ENCODE results near the gene TENM3. TPM values are rescaled to one million over a fixed set of nuclear protein-coding genes. Genes with fewer than 3 reads are reported as not detected.

Gene TENM3
- total and polyA plus RNA-seq, 2 donors (not counting 3 experiments of a cell fraction or from before 2014, with no cell fraction given), result 3.2 to 6.2 TPM

GRCh38 chr4:182265881-182266280, 22.7 kb downstream of the TENM3 start:
- no peaks in the 10 kb centered on the region for H3K9me3 ChIP-seq (replicated peaks; ENCODE audit: control insufficient read depth, insufficient read depth, low read length)
- H3K4me1 ChIP-seq (ENCODE audit: control insufficient read depth, extremely low read depth, insufficient read depth, low read length), result no peaks in the 10 kb centered on the region
- DNase-seq (ENCODE audit: low read depth, low spot score) (no peak), FAIRE-seq (no peak)
- no peak overlapping the region for H3K27ac ChIP-seq (ENCODE audit: insufficient read depth, low read depth, low read length)
- H3K4me3 ChIP-seq (replicated peaks in 1 of 3; ENCODE audit: insufficient read depth in 1 of 3, low read depth in 1 of 3, low read length in 3 of 3), result no peak overlapping the region
- no TSS peak for BruUV-seq (replicated peaks)
- H3K4me2 ChIP-seq (ENCODE audit: insufficient read depth, low read length), result no peak overlapping the region
- H4K20me1 ChIP-seq (replicated peaks; ENCODE audit: control insufficient read depth, extremely low read depth, insufficient read depth, low read length), result no peaks in the 10 kb centered on the region
- H3K9ac ChIP-seq (replicated peaks; ENCODE audit: extremely low read depth, insufficient read depth, low read length), result no peak overlapping the region
- H3K9me1 ChIP-seq (replicated peaks; ENCODE audit: control insufficient read depth, extremely low read depth, insufficient read depth, low read length), result no peaks in the 10 kb centered on the region
- POLR2A ChIA-PET, result no interaction called here
- no peaks in the 10 kb centered on the region for H3K27me3 ChIP-seq (ENCODE audit: control insufficient read depth in 2 of 2, insufficient read depth in 2 of 2, low read length in 2 of 2)
- intact Hi-C loops (cut with micrococcal nuclease) (no loop called here), dilution Hi-C loops (cut with MboI; ENCODE audit: extremely low pct_ligation_motif_present, low sequenced_read_pairs) (no loop called here)
- H2AFZ ChIP-seq (ENCODE audit: low read depth, low read length), result no peak overlapping the region
- TF ChIP-seq MAX (IDR thresholded peaks at IDR 0.05; ENCODE audit: insufficient read depth, insufficient read length) (no peak), EZH2 (IDR thresholded peaks at IDR 0.05; ENCODE audit: borderline replicate concordance, low read depth, low read length, severe bottlenecking) (no peak), JUN (IDR thresholded peaks at IDR 0.05; ENCODE audit: borderline replicate concordance, insufficient read depth, insufficient read length, low read depth) (no peak), GATA2 (IDR thresholded peaks at IDR 0.05; ENCODE audit: insufficient read depth, insufficient read length, low read depth, low read length) (no peak), POLR2AphosphoS5 (IDR thresholded peaks at IDR 0.05; ENCODE audit: insufficient read depth, low read depth, low read length) (no peak), FOS (IDR thresholded peaks at IDR 0.05; ENCODE audit: borderline replicate concordance, insufficient read depth, low read length) (no peak), POLR2A (IDR thresholded peaks at IDR 0.05; ENCODE audit: low read depth, low read length) (no peak), MYC (IDR thresholded peaks at IDR 0.05; ENCODE audit: low read depth, low read length) (no peak)
- TF ChIP-seq, protein P1, sequence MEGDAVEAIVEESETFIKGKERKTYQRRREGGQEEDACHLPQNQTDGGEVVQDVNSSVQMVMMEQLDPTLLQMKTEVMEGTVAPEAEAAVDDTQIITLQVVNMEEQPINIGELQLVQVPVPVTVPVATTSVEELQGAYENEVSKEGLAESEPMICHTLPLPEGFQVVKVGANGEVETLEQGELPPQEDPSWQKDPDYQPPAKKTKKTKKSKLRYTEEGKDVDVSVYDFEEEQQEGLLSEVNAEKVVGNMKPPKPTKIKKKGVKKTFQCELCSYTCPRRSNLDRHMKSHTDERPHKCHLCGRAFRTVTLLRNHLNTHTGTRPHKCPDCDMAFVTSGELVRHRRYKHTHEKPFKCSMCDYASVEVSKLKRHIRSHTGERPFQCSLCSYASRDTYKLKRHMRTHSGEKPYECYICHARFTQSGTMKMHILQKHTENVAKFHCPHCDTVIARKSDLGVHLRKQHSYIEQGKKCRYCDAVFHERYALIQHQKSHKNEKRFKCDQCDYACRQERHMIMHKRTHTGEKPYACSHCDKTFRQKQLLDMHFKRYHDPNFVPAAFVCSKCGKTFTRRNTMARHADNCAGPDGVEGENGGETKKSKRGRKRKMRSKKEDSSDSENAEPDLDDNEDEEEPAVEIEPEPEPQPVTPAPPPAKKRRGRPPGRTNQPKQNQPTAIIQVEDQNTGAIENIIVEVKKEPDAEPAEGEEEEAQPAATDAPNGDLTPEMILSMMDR (IDR thresholded peaks at IDR 0.05; ENCODE audit: extremely low read depth in 1 of 2, insufficient read depth in 1 of 2, low read depth in 1 of 2, low read length in 2 of 2), result no peak
- CTCF ChIA-PET, result no interaction called here
- H3K36me3 ChIP-seq (ENCODE audit: control insufficient read depth in 2 of 2, extremely low read depth in 1 of 2, insufficient read depth in 2 of 2, low read length in 2 of 2), result no peaks in the 10 kb centered on the region
- H3K79me2 ChIP-seq (ENCODE audit: control insufficient read depth, insufficient read depth, low read length), result no peaks in the 10 kb centered on the region
